K562 (cell line): Measurements from ENCODE around the gene PAIP1. TPM values are rescaled to one million over a fixed set of nuclear protein-coding genes. Genes with fewer than 3 reads are reported as not detected.

Source experiments
- HINFP ChIP-seq: fragments of 450-650 bp; conservative IDR thresholded peaks from 2 replicates; pipeline ENCODE4 v1.6.1; 2016; ENCODE audit warnings: missing genetic modification characterization, low read depth, mild to moderate bottlenecking, control low read depth, missing compliant biosample characterization
- HMBOX1 ChIP-seq: sonication (generic); IDR thresholded peaks from 2 replicates; pipeline ENCODE4 v1.6.1; 2016
- KLF1 ChIP-seq: fragments of 450-650 bp; IDR thresholded peaks from 2 replicates; pipeline ENCODE4 v1.6.1; 2016; ENCODE audit warnings: missing genetic modification characterization, missing compliant biosample characterization
- MYC ChIP-seq, 2 experiments: fragments of 250-450 bp in 1 of 2; sonication (Bioruptor Pico) in 1 of 2; IDR thresholded peaks; 2 replicates each; pipeline versions ENCODE4 v1.5.1 to v1.6.1; 2012 to 2021; ENCODE audit warnings: low read depth in 2 of 2, borderline replicate concordance in 1 of 2, improper control_type of control experiment in 1 of 2, low read length in 1 of 2, mild to moderate bottlenecking in 1 of 2, moderate library complexity in 1 of 2
- PHF21A ChIP-seq: fragments of 450-650 bp; IDR thresholded peaks from 2 replicates; pipeline ENCODE4 v1.6.1; 2017; ENCODE audit warnings: low read depth, borderline replicate concordance
- STAT6 ChIP-seq: sonication (generic); formaldehyde crosslinking; IDR thresholded peaks from 2 replicates; pipeline ENCODE4 v1.8.1; 2023; ENCODE audit warnings: mild to moderate bottlenecking, missing genetic modification reagents
- TCF7L2 ChIP-seq: fragments of 150-350 bp; IDR thresholded peaks from 2 replicates; pipeline ENCODE4 v1.6.1; 2016; ENCODE audit warnings: low read depth, mild to moderate bottlenecking, low read length, moderate library complexity
- ZFX ChIP-seq: sonication (generic); formaldehyde crosslinking; IDR thresholded peaks from 2 replicates; pipeline ENCODE4 v1.8.0; 2022; ENCODE audit warnings: mild to moderate bottlenecking, missing genetic modification reagents, moderate library complexity
- ZNF324 ChIP-seq: fragments of 250-450 bp; sonication (Bioruptor Pico); IDR thresholded peaks from 2 replicates; pipeline ENCODE4 v1.4.0; 2020; ENCODE audit warnings: mild to moderate bottlenecking
- polyA plus RNA-seq, 8 experiments: library from polyadenylated mRNA; depleted of rRNA in 4 of 8; stranded (reverse) in 5 of 8; unstranded in 3 of 8; fragments of >200 nt; fragmentation: Nextera tagmentation in 2 of 8; fragmentation: Illumina TruSeq in 1 of 8; extraction: Ambion mirVana in 2 of 8; extraction: Trizol in 1 of 8; gene quantifications; 2 replicates each; pipeline versions ENCODE4 v1.2.1 to v1.2.3, GENCODE V29; 2011 to 2014; ENCODE audit warnings: inconsistent platforms in 1 of 8, missing spikeins in 1 of 8
- total RNA-seq, 7 experiments: library from RNA; depleted of rRNA in 6 of 7; stranded (reverse); fragments of >200 nt in 6 of 7; fragmentation: Illumina TruSeq in 2 of 7; extraction: Trizol in 2 of 7; gene quantifications; 2 replicates each; pipeline versions ENCODE4 v1.2.1 to v1.2.3, GENCODE V29; 2011 to 2021; ENCODE audit warnings: low replicate concordance in 1 of 7

The PAIP1 gene
- total and polyA plus RNA-seq, 9 of the 15 experiments (the other 6 are each of a cell fraction or from before 2014, with no cell fraction given) = 51.7 to 181 (median 102) TPM

GRCh38 chr5:43602461-43603343 is 45.8 kb upstream of the PAIP1 start, which contains the start of gene NNT (continued):
- peak; percentile 37; the same call in 1 of the 2 replicates for TF ChIP-seq HINFP
- TF ChIP-seq KLF1 (tag) = no peak
- no peak for TF ChIP-seq HMBOX1
- TF ChIP-seq ZFX = peak; percentile 95
- no peak for TF ChIP-seq TCF7L2
- peak; percentile 91 for TF ChIP-seq MYC (IDR thresholded peaks at IDR 0.05; ENCODE audit: low read depth, low read length)
- TF ChIP-seq MYC (CRISPR knock-in tag; IDR thresholded peaks at IDR 0.05; ENCODE audit: borderline replicate concordance, low read depth) = no peak; the same call in 1 of the 2 replicates
- TF ChIP-seq PHF21A = peak; percentile 53; the same call in 1 of the 2 replicates
- no peak for TF ChIP-seq ZNF324 (CRISPR knock-in tag)
- no peak for TF ChIP-seq STAT6
- TF ChIP-seq, all 486 proteins: peak for 117
